Activated CD4-positive, alpha-beta T cell treated with anti-CD3 and anti-CD28 coated beads for 1 hour (primary cell): ENCODE data around the gene GRWD1.
A peak's percentile ranks its signal among the peaks of the same experiment; 100 is the strongest.
"Not testable (repeated sequence)": the region's sequence is repeated elsewhere in the genome, so short reads cannot be mapped to it uniquely, and the experiment has no call there.

Experiments
- DNase-seq: peaks from one replicate; pipeline ENCODE4 v3.0.0-alpha.2; 2020

The GRWD1 gene

GRCh38 chr19:48480558-48481500, 35.0 kb downstream of the GRWD1 start:
- peak; percentile 28 for DNase-seq

- DNase-seq, result no peak
Measured at GRCh38 chr19:48481846-48482639, 36.3 kb downstream of the GRWD1 start.

DNA sequence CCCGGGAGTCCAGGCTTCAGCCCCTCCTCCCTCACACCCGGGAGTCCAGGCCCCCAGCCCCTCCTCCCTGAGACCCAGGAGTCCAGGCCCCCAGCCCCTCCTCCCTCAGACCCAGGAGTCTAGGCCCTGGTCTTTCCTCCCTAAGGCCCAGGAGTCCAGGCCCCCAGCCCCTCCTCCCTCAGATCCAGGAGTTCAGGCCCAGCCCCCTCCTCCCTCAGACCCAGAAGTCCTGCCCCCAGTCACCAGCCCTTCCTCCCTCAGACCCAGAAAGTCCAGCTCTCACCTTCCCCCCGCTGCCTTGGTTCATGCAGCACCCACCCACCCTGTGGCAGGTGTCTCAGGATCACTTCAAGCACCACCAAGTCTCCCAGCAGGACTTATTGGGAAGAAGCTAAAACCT, 37.5 kb downstream of the GRWD1 start:
- DNase-seq, result no peak

- DNase-seq, result no peak
Measured at GRCh38 chr19:48484247-48484893, 38.6 kb downstream of the GRWD1 start.

GRCh38 chr19:48484931-48485612, 39.3 kb downstream of the GRWD1 start:
- no peak for DNase-seq

DNA sequence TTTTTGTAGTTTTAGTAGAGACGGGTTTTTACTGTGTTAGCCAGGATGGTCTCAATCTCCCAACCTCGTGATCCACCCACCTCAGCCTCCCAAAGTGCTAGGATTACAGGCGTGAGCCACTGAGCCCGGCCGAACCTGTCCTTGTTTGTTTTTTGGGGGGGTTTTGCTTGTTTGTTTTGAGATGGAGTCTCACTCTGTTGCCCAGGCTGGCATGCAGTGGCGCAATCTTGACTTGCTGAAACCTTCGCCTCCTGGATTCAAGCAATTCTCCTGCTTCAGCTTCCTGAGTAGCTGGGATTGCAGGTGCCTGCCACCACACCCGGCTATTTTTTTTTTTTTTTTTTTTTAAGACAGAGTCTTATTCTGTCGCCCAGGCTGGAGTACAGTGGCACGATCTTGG, 40.9 kb downstream of the GRWD1 start:
- not testable (repeated sequence) for DNase-seq

DNA sequence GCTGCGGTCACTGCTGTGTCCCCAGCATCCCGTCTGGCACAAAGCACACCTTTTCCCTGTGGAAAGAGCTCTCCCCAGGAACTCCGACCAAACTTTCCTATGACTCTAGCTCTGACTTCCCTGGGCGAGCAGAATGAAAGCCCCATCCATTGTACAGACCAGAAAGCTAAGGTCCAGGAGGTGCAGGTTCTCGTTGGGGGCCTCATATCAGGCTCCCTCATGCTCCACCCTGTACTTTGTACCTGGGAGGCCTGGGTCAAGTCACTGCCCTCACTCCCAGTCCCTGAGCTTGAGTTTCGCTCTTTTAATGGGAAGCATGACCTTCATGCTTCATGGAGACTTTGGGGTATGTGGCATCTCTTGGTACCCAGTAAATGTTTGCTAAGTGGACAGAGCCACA, 41.8 kb downstream of the GRWD1 start:
- DNase-seq, result no peak

DNA sequence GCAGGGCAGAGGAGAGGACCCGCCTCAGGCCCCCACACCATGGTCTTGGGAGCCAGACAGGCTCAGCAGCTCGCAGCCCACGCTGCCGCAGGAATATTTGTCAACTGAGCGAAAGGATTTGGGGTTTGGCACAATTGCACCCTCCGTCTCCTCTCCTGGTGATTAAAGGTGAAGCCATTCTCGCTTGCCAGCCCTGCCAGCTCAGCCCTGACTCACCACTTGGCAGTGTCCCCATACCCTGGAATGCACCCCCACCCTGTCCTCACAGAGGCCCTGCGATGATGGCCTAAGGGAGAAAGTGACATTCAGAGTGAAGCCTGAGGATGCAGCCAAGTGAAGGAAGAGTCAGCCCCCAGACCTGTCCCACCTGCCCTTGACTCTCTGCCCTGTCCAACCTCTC, 42.2 kb downstream of the GRWD1 start:
- DNase-seq, result no peak

DNA sequence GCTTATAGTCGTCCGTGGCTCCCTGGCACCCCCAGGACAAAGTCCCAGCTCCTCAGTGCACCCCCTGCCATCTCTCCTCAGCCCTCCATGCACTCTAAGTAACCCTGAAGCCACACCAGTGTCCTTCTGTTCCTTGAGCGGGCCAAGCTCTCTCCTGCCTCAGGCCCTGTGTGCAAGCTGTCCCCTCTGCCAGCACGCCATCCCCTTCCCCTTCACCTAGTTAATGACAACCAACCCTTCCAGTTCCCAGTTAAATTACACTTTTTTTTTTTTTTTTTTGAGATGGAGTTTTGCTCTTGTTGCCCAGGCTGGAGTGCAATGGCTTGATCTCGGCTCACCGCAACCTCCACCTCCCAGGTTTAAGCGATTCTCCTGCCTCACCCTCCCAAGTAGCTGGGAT, 42.7 kb downstream of the GRWD1 start:
- DNase-seq, result not testable (repeated sequence)

DNA sequence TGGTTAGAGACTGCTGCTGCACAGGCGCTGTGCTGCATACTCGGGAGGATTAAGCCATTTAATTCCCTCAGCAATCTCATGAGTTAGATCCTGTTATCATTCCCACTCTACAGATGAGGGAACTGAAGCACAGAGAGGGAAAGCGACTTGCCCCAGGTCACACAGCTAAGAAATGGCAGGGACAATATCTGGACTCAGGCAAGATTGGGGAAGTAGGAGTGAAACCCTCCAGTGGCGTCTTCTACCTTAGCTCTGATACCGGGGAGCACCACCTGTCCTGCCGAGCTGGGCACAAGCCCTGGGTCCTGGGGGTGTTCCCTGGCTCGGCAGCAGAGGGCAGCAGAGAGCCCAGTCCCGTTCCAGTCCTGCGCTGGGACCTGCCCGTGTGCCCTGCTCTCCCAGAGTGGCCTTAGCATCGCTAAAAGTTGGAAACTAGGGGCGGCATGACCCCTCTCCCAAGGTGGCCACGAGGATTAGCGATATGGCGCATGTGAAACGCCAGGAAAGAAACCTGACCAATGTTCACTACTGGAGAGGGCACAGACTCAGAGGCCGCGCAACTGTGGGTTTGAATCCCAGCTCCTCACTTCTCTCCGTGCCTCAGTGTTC, 43.9 kb downstream of the GRWD1 start:
- DNase-seq, result peak; percentile 65

DNA sequence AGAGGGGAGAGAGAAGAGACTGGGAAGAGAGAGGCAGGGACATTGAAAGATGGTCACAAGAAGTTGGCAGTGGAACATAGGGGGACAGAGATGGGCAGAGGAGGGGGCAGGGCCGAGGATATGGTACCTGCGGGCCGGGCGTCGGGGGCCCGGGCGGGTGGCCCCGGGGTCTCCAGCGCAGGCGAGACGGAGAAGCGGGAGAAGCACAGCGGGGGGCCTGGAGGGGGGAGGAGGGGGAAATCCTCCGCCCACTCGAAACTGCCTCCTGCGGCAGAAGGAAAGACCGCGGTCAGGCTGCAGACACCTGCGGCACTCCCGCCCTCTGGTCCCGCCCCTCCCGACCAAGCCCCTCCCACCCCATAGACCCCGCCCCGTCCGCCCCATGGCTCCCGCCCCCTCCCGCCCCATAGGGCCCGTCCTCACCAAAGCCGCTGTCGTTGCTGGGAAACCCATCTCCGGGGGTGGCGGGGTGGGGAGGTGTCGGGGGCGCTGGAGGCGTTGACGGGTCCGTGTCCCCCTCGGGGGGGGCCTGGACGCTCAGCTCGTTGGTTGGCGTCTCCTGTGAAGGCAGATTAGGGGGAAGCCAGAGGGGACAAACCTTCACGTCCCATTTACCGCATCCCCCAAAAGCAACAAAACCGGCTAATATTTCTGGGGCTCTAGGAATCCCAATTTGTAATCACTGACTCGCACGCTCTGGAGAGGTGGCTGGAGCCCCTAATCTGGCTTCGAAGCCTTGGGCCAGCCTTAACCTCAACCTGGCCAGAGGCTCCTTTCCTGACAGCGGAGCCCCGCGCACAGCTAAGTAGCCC, 45.4 kb downstream of the GRWD1 start:
- peak; percentile 38 for DNase-seq

DNA sequence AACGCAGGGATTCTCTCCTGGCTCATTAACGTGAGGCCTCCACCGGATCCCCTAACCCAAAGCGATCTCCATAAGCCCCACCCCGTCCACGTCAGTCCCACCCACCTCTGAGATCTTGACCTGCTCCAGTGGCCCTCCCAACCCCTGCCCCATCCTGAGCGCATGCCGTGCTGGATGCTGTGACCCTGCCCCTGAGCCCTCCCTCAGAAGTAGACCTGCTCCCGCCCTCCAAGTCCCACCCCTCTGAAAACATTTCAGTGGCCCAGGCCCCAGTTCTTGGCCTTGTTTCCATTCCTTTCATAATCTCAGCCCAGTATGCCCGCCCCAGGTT, 46.0 kb downstream of the GRWD1 start:
- no peak for DNase-seq

DNA sequence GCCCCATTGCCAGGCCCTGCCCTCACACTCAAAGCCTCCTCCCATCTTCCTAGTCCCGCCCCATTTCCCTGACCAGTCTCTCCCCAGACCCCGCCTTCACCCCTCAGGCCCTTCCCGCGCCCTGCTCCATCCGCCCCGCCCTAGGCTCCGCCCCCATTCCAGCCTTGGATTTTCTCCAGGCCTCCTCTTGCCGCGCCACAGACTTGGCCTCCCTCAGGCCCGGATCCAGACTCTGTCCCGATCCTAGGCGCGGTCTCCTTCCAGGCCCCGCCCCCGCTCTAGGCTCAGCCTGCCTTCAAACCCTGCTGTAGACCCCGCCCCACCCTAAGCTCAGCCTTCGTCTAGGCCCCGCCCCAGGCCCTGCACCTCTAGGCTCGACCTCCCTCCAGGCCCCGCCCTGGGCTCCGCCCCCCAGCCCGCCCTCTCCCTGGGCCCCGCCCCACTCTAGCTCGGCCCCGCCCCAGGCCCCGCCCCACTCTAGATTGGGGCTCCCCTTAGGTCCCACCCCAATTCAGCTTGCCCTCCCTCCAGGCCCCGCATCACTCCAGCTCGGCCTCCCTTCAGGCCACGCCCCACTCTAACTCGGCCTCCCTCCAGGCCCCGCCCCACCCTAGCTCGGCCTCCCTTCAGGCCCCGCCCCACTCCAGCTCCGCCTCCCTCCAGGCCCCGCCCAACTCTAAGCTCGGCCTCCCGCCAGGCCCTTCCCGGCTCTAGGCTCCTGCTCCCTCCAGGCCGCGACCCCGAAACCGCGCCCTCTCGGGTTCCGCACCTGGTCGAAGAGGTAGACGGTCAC, 47.3 kb downstream of the GRWD1 start:
- DNase-seq, result peak; percentile 69

GRCh38 chr19:48493718-48494401, 48.1 kb downstream of the GRWD1 start:
- no peak for DNase-seq

DNA sequence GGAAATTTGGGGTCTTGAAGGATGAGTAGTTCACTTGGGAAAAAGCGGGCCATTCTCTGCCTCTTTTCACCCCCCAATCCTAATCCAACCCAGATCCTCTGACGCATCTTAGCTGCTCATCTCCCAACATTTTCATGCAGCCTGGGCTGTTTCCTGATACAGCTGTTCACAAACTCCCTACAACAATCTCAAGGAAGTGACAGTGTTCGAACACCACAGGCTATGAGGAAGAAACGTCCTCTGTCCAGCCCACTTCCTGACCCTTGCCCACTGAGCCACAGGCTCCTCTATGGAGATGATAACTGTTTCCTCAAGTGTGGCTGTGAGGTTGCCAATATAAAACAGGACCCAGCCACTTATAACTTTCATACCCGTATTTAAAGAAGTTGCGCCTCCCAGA, 49.6 kb downstream of the GRWD1 start:
- no peak for DNase-seq

- DNase-seq, result no peak
Measured at GRCh38 chr19:48496959-48497727, 51.4 kb downstream of the GRWD1 start.

DNA sequence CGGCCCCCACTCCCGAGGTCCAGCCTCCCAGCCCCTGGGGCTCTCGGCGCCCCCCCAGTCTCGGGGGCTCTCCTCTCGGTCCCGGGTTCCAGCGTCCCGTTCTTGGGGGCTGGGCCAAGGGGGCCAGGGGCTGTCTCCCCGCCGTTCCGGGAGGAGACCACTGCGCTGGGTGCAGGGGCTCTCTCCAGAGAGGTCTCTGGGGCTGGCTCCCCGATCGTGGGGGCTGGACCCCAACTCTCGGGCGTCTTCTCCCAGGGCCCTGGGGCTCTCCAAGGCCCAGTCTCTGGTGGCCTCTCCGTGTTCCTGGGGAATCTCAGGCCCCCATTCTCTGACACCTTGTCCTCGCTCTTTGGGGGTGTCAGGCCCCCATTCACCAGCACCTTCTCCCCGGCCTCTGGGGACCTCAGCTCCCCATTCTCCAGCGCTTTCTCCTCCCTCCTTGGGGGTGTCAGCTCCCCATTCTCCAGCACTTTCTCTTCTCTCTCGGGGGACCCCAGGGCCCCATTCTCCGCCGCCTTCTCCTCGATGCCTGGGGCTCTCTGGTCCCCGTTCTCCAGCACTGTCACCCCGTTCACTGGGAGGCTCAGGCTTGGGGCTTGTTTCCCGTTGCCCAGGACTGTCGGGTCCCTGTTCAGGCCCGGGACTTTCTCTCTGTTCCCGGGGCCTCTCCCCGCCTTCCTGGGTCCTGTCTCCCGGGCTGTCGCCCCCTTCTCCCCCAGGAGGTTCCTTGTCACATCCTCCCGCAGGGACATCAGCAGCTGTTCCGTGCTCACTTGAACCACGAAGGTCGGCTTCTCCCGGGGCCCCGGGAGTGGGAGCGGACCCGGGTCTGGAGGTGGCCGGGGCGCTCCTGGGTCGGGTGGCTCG, 52.2 kb downstream of the GRWD1 start:
- no peak for DNase-seq

- DNase-seq, result no peak
Measured at GRCh38 chr19:48498595-48499311, 53.0 kb downstream of the GRWD1 start.
